HG02798 (cell line): Measurements from ENCODE around the gene PRTG.
"Not testable (repeated sequence)": the region's sequence is repeated elsewhere in the genome, so short reads cannot be mapped to it uniquely, and the experiment has no call there.

ENCODE experiments used
- ATAC-seq: cut with Tn5 transposase; IDR thresholded peaks from one replicate; pipeline ENCODE4 v1.9.1; 2021; ENCODE audit warnings: mild to moderate bottlenecking; ENCODE audit not compliant: unreplicated experiment, poor library complexity

Gene PRTG, protein sequence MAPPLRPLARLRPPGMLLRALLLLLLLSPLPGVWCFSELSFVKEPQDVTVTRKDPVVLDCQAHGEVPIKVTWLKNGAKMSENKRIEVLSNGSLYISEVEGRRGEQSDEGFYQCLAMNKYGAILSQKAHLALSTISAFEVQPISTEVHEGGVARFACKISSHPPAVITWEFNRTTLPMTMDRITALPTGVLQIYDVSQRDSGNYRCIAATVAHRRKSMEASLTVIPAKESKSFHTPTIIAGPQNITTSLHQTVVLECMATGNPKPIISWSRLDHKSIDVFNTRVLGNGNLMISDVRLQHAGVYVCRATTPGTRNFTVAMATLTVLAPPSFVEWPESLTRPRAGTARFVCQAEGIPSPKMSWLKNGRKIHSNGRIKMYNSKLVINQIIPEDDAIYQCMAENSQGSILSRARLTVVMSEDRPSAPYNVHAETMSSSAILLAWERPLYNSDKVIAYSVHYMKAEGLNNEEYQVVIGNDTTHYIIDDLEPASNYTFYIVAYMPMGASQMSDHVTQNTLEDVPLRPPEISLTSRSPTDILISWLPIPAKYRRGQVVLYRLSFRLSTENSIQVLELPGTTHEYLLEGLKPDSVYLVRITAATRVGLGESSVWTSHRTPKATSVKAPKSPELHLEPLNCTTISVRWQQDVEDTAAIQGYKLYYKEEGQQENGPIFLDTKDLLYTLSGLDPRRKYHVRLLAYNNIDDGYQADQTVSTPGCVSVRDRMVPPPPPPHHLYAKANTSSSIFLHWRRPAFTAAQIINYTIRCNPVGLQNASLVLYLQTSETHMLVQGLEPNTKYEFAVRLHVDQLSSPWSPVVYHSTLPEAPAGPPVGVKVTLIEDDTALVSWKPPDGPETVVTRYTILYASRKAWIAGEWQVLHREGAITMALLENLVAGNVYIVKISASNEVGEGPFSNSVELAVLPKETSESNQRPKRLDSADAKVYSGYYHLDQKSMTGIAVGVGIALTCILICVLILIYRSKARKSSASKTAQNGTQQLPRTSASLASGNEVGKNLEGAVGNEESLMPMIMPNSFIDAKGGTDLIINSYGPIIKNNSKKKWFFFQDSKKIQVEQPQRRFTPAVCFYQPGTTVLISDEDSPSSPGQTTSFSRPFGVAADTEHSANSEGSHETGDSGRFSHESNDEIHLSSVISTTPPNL

DNA sequence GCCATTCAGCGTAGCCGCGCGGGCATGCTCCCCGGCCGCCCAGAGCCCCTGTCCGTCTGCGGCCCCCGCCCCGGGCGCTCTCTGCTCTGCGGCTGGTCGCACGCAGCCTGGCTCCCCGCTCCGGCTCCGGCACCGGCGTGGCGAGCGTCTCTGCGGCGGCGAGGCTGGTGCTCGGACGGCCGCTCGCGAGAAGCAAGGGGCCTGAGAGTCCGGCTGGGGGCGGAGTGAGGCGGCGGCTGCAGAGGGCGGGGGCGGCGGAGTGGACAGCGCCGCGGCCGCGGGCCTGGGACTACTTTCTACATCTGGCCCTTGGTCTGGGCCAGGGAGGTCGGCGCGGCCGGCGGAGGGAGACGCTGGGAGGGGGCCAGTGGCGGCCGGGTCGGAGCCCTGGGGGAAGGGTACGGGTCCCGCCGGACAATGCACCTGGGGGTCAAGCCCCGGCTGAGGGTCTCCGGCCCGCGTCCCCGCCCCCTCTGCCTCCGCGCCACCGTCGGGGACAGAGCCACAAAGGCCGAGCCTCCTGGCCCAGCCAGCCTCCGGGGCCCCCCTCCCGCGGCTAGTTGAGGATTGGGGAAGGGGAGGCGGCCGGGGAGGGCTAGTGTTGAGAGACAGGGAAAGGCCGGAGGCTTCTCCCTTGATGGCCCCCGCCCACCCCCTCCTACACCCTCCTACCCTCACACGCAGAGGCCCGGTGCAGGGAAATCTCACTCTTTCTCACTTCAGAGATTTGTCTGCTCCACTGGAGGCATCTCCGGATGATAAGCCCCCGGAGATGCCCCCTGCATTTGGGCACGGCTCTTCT, at the start of gene PRTG:
Gene PRTG, minus strand, starts transcription at position 226 of the 802 bp plus-strand sequence. Its CDS starts 221 bp downstream, at position 5.
- no peak for ATAC-seq

GRCh38 chr15:55791551-55792400, 48.8 kb upstream of the PRTG start:
- ATAC-seq = no peak

DNA sequence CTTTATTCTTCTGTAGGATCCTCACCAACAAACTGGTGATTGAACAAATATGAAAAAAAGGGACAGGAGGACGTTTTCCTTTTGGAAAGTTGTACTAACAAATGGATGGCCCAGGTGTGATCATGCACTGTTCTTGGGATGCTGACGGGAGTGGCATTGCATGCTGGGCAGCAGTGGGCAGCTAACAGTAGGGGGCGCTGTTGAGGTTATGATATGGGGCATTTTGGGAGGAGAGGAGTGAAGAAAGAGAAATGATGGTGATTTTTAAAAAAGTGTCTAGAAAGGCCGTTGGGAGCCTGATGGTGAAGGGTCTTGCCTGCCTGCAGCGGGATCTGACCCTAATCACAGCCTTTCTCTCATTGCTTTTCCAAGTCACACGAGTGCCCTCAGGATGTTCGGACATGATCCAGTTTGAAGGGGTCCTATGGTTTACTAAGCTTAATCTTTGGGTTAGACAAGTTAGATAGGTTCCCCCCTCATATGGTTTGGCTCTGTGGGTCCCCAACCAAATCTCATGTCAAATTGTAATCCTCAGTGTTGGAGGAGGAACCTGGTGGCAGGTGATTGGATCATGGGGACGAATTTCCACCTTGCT, 46.2 kb upstream of the PRTG start:
- no peak for ATAC-seq

DNA sequence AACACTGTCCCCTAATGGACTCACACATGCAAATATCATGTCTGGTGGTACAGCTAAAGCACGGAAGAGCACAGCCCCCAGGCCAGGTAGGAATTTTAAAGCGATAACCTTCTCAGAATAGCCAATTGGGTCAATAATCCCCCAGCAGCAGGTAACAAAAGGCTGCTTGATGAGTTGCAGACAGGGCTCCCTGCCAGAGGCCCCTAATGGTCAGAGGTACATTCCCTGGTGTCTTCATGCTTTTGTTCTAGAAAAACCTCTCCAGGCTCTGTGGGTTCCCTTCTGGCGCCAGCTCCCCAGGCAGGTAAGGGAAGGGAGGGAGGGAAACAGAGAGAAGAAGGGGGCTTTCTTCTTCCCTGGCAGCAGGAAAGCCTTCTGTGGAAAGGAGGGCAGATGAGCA, 43.4 kb upstream of the PRTG start:
- ATAC-seq = no peak

GRCh38 chr15:55785593-55785992, 42.6 kb upstream of the PRTG start:
- not testable (repeated sequence) for ATAC-seq

GRCh38 chr15:55784286-55784685, 41.3 kb upstream of the PRTG start:
- no peak for ATAC-seq

GRCh38 chr15:55782901-55783300, 39.9 kb upstream of the PRTG start:
- no peak for ATAC-seq

GRCh38 chr15:55780292-55780691, 37.3 kb upstream of the PRTG start:
- no peak for ATAC-seq

GRCh38 chr15:55778932-55779331, 36.0 kb upstream of the PRTG start:
- ATAC-seq = no peak

DNA sequence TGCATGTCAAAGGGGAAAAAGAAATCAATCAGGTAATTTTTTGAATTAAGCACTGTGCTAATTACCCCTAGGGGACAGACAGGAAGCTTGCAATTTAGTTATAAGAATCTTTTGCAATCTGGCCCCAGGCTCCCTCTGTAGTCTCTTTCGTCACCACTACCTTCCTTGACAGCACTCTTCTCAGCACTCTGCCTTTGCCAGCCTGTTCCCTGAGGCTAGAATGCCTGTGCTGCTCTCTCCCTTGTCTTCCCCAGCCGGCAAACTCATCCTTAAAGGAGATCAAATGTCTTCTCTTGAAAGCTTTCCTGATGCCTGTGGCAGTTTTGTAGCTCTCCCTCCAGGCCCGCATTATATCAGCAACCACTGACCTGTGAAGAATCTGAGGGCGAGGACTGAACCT, 32.4 kb upstream of the PRTG start:
- no peak for ATAC-seq

GRCh38 chr15:55774113-55774970, 31.4 kb upstream of the PRTG start:
- ATAC-seq = no peak

GRCh38 chr15:55770806-55771205, 27.9 kb upstream of the PRTG start:
- no peak for ATAC-seq

DNA sequence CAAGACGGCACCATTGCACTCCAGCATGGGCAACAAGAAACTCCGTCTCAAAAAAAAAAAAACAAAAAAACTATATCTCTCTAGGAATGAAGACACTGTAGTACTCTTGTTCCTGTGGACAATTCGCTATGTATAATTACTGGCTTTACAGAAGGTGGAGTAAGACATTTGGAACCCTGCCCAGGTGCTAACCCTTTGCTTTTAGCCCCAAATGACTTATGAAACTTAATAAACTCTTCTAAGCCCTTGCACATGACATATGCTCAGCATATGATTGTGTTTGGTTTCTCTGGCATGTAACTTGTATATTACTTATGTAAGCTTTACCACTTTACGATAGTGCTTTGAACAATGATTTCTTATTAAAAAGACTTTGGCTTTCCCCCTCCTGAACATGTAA, 27.3 kb upstream of the PRTG start:
- ATAC-seq = no peak

GRCh38 chr15:55768670-55769185, 25.8 kb upstream of the PRTG start:
- ATAC-seq = no peak

DNA sequence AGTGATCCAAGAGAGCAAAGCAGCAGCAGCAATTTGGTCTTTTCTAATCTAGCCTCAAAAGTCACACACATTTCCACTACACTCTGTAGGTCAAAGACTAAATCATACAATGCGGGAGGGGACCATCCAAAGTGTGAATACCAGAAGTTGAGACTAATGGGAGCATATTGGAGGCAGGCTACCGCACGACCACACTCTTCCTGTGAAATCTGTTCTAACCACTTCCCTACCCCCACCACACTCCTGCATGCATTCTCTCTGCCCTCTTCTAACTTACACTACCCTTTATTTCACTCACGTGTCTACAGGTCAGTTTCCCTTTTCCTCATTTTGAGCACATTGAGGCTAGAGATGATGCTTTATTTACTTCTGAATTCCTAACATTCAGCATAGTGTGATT, 23.7 kb upstream of the PRTG start:
- no peak for ATAC-seq

DNA sequence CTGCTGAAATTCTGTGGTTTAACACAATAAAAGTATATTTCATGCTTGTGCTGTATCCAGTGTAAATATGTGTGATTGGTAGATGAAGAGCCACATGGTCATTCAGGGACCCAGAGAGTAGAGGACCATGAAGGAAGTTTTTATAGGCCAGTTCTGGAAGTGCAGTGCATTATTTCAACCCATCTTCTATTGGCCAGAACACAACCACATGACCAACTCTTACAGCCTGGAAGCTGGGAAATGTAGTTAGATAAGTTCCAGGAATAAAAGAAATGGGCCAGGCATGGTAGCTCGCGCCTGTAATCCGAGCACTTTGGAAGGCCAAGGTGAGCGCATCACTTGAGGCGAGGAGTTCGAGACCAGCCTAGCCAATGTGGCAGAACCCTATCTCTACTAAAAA, 21.4 kb upstream of the PRTG start:
- ATAC-seq = no peak

GRCh38 chr15:55758580-55758986, 15.6 kb upstream of the PRTG start:
- no peak for ATAC-seq

GRCh38 chr15:55753433-55753832, 10.5 kb upstream of the PRTG start:
- ATAC-seq = not testable (repeated sequence)
